Liver (tissue), 3 donors: ENCODE data around the gene ASAP2.

ENCODE experiments used
- ATF3 ChIP-seq: IDR thresholded peaks from 2 replicates; pipeline ENCODE4 v1.6.1; 2016; ENCODE audit warnings: antibody characterized with exemption
- CTCF ChIP-seq: fragments of 150-350 bp; IDR thresholded peaks from 2 replicates; pipeline ENCODE4 v1.5.1; 2017; ENCODE audit warnings: improper control_type of control experiment, low read depth, low read length; ENCODE audit not compliant: missing input control
- EGR1 ChIP-seq, 2 donors: IDR thresholded peaks; 2 replicates each; pipeline ENCODE4 v1.6.1; 2016 to 2018; ENCODE audit warnings: antibody characterized with exemption in 2 of 2, low read depth in 2 of 2
- GABPA ChIP-seq, 2 donors: IDR thresholded peaks in 1 of 2; conservative IDR thresholded peaks in 1 of 2; 2 replicates each; pipeline ENCODE4 v1.6.1; 2016; ENCODE audit warnings: antibody characterized with exemption in 2 of 2, mild to moderate bottlenecking in 1 of 2, moderate library complexity in 1 of 2
- HNF4A ChIP-seq, 2 donors: conservative IDR thresholded peaks; 2 replicates each; pipeline ENCODE4 v1.6.1; 2016; ENCODE audit warnings: antibody characterized with exemption in 2 of 2, mild to moderate bottlenecking in 2 of 2
- JUND ChIP-seq, 2 donors: IDR thresholded peaks; 2 replicates each; pipeline ENCODE4 v1.6.1; 2016; ENCODE audit warnings: antibody characterized with exemption in 2 of 2
- MAX ChIP-seq: IDR thresholded peaks from 2 replicates; pipeline ENCODE4 v1.6.1; 2016; ENCODE audit warnings: antibody characterized with exemption
- NR2F2 ChIP-seq: IDR thresholded peaks from 2 replicates; pipeline ENCODE4 v1.6.1; 2016; ENCODE audit warnings: antibody characterized with exemption
- RAD21 ChIP-seq, 2 donors: IDR thresholded peaks; 2 replicates each; pipeline ENCODE4 v1.6.1; 2016; ENCODE audit warnings: antibody characterized with exemption in 2 of 2, mild to moderate bottlenecking in 2 of 2
- REST ChIP-seq: IDR thresholded peaks from 2 replicates; pipeline ENCODE4 v1.6.1; 2016; ENCODE audit warnings: antibody characterized with exemption, mild to moderate bottlenecking
- SP1 ChIP-seq: IDR thresholded peaks from 2 replicates; pipeline ENCODE4 v1.6.1; 2018; ENCODE audit warnings: antibody characterized with exemption, mild to moderate bottlenecking
- TAF1 ChIP-seq: conservative IDR thresholded peaks from 2 replicates; pipeline ENCODE4 v1.6.1; 2016; ENCODE audit warnings: antibody characterized with exemption, mild to moderate bottlenecking
- ZBTB33 ChIP-seq: IDR thresholded peaks from 2 replicates; pipeline ENCODE4 v1.6.1; 2016; ENCODE audit warnings: antibody characterized with exemption
- donor health status: healthy.
- donor health status: healthy.

GRCh38 chr2:9234680-9235146 lies 28.1 kb downstream of the ASAP2 start:
- no peak for TF ChIP-seq CTCF
- TF ChIP-seq SP1 = no peak
- TF ChIP-seq ATF3 = no peak
- no peak for TF ChIP-seq TAF1
- no peak for TF ChIP-seq HNF4A (conservative IDR thresholded peaks at IDR 0.05)
- TF ChIP-seq MAX = no peak
- TF ChIP-seq EGR1 (IDR thresholded peaks at IDR 0.05; ENCODE audit: low read depth in 2 of 2) = no peak
- TF ChIP-seq JUND (IDR thresholded peaks at IDR 0.05) = peak; percentile 15 to 20
- TF ChIP-seq REST = no peak
- TF ChIP-seq ZBTB33 = no peak
- TF ChIP-seq GABPA (IDR thresholded peaks at IDR 0.05 in 1 of 2, conservative IDR thresholded peaks at IDR 0.05 in 1 of 2) = no peak
- TF ChIP-seq NR2F2 = no peak
- no peak for TF ChIP-seq RAD21 (IDR thresholded peaks at IDR 0.05)
